ENCODE data around the gene UNC45B.

Gene UNC45B

GRCh38 chr17:35170968-35171771 lies 23.6 kb downstream of the UNC45B start:
- TF ChIP-seq, protein P1, sequence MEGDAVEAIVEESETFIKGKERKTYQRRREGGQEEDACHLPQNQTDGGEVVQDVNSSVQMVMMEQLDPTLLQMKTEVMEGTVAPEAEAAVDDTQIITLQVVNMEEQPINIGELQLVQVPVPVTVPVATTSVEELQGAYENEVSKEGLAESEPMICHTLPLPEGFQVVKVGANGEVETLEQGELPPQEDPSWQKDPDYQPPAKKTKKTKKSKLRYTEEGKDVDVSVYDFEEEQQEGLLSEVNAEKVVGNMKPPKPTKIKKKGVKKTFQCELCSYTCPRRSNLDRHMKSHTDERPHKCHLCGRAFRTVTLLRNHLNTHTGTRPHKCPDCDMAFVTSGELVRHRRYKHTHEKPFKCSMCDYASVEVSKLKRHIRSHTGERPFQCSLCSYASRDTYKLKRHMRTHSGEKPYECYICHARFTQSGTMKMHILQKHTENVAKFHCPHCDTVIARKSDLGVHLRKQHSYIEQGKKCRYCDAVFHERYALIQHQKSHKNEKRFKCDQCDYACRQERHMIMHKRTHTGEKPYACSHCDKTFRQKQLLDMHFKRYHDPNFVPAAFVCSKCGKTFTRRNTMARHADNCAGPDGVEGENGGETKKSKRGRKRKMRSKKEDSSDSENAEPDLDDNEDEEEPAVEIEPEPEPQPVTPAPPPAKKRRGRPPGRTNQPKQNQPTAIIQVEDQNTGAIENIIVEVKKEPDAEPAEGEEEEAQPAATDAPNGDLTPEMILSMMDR (IDR thresholded peaks at IDR 0.05): peak; percentile 30; the same call in 1 of the 2 replicates

DNA sequence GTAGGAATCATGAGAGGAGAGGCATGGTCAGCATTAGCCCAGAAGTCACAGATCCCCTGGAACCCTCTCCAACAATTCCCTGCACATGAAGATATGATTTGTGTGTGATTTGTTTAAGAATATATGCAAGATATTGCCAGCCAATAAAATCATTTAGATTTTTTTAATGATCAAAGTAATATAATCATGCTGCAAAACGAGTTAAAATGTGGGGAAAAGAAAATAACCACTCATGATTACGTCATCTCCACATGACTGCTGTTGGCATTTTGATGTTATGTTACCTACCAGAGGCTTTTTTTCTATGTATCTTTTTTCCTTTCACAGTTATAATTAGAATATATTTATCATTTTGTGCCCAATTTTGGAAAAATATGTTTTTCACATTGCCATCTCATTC lies 24.2 kb downstream of the UNC45B start:
- TF ChIP-seq, protein P1 (IDR thresholded peaks at IDR 0.05): no peak

DNA sequence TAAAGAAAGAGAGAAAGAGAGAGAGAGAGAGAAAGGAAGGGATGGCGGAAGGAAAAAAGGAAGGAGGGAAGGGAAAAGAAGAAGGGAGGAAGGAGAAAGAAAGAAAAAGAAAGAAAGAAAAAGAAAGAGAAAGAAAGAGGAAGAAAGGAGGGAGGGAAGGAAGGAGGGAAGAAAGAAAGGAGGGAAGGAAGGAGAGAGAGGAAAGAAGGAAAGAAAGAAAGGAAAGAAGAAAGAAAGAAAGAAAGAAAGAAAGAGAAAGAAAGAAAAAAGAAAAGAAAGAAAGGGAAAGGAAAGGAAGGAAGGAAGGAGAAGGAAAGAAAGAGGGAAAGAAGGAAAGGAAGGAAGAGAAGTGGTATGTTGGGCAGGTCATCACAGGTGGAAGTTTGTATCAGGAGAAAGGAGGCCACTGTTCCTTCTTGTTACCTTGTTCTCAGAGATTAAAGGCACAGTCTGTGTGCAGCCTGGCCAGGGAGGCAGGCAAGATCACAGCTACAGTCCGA lies 27.3 kb downstream of the UNC45B start:
- TF ChIP-seq, protein P1 (IDR thresholded peaks at IDR 0.05): no peak

DNA sequence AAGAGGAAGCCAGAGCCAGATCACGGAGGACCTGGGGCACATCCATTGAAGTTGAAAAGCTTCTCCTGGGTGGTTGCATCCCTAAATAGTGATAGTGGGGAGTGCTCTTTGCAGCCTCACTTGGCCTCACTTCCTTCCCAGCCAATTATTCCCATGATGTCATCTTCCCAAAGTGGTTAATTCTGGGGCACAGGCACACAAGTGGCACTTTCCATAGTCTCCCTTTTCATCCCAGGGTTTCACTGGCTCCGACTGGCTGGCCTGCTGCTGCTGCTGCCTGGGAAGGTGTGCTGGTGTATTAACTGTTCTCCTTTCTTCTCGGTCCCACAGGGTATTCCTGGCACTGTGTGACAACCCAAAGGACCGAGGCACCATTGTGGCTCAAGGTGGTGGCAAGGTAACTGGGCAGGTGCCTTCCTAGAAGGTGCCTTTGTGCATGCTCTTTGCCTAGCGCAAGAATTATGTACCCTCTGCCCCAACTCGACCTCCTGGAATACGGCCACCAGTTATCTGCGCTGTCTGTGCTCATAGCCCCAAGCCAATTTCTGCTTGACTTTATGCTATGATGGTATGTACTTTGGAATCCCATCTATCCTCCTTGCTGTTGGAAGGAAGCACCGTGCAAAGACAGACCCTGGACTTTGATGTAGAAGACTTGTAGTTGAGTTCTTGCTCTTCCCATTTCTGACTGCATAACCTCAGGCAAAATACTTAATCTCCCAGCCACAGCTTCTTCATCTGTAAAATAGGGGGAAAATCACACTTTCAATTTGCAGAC lies 28.2 kb downstream of the UNC45B start:
- TF ChIP-seq, protein P1 (IDR thresholded peaks at IDR 0.05): no peak

DNA sequence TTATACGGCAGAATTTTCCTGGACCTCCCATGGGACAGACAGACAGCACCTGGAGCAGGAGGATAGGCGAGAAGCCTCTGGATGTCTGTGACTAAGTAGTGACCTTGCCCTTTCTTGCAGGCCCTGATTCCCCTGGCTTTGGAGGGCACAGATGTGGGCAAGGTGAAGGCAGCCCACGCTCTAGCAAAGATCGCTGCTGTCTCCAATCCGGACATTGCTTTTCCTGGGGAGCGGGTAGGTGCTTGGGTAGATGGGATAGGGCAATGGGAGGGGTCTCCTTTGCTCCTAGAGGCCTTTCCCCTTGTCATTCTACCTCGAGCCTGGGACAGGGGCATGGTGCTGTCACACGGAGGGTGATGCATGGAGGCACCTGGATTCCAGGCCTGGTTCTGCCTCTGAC lies 29.3 kb downstream of the UNC45B start:
- TF ChIP-seq, protein P1 (IDR thresholded peaks at IDR 0.05): no peak

GRCh38 chr17:35183332-35183731 lies 35.7 kb downstream of the UNC45B start:
- TF ChIP-seq, protein P1 (IDR thresholded peaks at IDR 0.05): no peak

GRCh38 chr17:35184274-35184673 lies 36.7 kb downstream of the UNC45B start:
- TF ChIP-seq, protein P1 (IDR thresholded peaks at IDR 0.05): no peak

Measured in LNCAP (cell line).